ENCODE data around the gene RALGPS1.

The RALGPS1 gene

DNA sequence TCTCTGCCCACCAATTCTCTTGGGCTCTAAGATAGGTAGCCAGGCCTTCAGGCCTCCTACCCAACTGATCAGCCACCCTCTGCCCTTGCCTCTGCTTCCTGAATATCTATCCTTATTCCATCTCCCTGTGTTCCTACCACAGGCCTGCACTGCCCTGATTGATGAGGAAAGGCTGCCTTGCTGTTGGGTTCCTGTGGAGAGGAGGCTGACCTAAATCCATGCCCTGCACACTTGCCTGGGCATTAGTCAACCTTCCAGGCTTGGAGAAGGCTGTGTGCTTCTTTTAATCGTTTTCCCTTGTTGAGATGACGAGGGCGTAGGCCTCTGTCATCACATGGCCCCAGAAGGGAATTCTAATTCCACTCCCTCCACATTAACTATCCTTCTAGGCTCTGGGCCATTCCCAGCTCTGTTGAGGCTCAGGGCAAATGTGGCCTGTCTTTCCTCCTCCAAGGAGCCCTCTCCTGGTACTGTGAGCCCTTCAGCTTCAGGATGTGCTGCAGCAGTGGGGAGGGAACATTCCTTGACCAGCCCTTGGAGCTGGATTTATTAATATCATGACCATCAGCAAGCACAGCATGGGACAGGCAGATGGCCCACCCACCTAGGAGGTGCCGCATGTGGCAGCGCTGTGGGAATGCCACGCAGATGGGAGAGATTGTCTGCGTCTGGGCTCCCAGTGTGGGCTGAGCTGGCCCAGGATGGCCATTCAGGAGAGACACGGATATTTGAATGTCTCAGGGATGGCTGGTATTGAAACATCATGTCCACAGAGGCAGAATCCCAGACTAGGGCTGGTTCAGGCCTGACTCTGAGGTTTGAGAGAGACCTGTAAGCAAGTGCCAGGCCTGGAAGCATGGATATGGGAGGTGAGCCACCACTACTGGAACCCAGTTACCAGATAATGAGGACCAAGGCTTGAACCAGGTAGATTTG lies 166.9 kb downstream of the RALGPS1 start:
- no peak for DNase-seq (ENCODE audit: low read depth)

DNA sequence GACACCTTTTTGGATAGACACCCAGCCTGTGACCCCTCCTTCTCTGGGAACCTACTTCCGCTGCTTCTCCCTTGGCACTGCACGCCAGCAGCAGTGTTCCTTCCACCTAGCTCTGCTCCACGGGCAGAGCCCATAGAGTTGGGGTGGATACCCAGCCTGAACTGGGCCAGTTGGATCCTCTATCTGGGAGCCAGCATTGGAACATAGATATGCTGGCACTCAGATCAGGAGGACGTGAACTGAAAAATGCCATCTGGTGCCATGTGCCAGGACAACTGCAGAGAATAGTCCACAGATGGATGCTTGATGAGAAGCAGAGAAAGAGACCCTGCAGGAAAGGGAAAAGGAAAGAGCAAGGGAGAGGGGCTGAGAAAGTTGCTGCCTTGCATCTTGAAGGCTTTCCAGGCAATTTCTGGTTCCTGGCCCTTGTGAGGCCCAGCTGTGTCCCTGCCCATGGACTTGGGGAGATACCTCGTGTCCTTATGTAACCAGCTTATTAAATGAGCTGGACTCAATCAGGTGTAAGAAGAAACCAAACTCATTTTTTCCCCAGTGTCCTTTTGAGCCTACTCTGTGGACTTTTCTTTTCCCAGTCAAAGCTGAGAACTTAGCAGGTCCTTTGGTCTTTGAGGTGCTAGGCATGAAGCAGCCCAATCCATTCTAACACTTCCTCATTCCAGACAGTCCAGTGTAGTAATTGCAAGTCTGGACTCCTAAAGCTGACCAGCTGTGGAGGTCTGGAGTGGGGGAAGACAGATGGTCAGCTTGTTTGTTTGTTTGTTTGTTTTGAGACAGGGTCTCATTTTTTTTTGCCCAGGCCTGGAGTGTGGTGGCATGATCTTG lies 168.8 kb downstream of the RALGPS1 start:
- DNase-seq (ENCODE audit: low read depth), result no peak

DNA sequence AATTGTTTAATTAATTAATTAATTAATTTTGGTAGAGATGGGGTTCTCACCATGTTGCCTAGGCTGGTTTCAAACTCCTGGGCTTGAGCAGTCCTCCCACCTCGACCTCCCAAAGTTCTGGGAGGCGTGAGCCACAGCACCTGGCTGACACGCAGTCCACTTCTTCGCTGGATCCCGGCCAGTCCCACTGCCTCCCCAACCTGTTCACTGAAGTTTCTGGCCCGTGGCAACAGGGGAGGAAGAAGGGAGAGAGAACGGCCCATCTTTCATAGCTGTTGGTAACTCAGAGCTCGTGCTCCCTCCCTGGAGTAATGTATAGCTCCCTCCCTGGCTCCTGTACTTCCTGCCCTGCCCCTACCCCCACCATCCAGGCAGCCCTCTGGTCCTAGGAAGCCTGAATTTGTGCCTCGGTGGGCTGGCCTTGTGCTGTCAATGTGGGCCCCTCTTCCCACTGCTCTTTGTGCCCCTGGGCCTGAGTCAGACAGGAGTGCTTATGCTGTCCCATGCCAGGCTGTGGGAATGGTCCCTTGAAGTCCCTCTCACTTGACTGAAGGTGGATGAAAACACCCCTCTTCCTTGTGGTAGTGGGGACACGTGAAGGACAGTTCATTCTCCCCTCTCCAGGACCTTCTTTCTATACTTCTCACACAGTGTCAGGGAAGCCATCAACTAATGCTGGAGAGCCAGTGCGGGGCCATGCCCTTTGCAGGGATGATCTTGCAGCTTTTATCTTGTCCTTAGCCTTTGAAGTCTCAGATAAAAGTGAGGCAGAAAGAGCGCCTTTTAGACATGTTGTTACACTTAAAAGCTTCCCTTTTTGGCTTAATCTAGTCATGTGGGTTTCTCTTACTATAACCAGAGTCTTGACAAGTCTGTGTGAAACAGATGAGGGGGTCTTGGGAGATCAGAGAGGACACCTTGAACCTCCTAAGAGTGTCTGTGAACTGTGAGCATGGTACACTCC lies 169.8 kb downstream of the RALGPS1 start:
- DNase-seq (ENCODE audit: low read depth), result no peak

DNA sequence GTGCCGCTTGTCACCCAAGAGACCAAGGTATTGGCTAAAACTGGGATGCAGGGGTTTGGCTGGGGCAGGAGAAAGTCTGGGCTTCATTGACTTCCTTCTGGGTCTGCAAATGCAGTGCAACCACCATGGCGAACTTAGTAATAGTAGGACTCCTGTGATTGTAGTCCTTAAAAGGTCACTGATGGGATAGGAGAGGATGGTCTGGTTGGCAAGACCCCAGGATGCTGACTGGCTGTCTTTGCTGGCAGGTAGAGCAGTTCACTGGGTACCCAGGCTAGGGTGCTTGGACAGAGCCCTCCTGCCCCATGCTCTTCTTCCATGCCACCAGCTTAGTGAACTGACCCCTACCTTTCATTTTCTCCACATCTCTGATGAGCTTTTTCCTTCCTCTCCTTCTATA lies 170.6 kb downstream of the RALGPS1 start:
- no peak for DNase-seq (ENCODE audit: low read depth)

DNA sequence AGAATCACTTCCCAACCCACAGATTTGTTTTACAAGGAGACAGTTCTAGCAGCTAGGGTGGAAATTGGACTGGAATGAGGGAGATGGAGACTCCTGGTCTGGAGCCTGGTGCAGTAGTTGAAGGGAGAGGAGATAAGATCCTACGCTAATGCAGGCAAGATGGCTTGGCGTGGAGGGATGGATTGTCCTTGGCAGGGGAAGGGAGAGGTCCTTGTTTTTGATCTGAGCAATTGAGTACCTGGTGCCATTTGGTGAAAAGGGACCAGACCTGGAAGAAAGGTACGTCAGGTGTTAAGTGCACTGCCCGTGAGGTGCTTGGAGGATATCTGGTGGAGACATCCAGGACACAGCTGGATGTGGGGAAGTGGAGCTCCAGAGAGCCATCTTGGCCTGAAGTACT lies 172.2 kb downstream of the RALGPS1 start:
- DNase-seq (ENCODE audit: low read depth), result no peak

DNA sequence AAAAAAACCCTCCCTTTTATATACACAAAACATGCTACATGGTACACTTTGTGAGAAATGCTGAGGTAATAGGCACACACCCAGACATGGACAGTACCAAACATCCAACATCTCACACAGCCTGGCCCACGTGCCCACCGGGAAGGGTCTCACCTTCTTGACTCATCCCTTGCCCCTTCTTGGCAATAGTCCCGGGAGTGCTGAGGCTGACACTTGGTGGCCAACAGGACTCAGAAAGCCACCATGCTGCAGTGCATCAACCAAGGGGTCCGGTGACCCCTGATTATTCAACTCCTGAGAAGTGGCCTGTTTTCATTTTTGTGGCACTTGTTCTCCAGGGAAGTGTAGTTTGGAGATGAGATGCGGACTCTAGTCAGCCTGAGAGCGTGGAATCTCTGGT lies 172.8 kb downstream of the RALGPS1 start:
- DNase-seq (ENCODE audit: low read depth), result no peak

DNA sequence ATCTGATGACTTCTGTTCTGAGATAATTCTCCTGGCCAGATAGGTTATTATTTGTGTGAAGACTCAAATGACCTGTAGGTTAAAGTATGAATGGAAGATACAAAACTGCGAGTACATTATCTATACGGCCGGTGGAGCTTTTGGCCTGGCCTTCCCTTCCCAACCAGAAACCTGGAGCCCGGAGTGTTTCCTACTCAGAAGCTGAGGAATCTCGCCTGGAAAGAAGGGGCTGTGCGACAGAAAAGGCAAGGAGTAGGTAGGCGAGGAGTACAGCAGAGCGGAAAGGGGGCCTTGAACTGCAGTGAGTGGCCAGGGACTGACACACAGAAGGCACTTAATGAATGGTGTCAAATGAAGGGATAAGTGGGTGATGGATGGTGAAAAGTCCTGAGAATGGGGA lies 173.3 kb downstream of the RALGPS1 start:
- DNase-seq (ENCODE audit: low read depth), result no peak

DNA sequence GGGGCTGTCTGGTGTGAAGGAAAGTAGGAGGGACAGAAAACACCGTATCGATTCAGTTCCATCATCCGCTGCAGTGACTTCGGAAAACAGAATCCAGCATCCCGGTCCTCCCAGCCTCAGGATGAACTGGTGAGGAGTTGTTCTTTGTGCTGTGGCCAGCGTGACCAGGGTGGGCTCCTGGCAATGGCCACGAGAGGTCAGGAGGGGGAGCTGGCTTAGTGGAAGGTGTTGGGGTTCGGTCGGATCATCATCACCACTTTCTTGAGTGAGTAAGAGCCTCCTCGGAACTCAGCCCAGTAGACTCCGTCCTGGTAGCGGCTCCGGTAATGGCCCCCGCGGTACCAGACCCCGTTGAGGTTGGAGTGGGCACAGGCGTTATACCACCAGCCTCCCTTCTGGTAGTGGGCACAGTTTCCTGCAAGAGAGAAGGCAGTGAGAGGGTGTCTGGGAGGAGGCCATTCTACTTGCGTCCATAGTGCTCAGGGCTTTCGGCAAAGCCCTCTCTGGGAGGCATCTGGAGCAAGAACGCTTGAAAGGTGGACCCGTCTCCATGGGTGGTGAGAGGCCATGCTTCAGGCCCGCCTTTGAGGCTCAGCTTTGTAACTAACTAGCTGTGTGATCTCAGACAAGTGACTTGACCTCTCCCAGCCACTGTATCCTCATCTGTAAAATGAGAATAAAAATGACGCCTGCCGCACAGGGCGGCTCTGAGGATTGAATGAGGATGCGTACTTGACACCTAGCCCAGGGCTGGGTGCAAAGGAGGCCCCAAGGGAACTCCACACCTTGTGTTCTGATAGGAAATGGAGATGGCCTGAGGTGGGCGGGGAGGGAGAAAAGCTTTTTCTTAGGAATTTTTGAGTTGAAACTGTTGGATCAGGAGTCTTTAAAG lies 174.4 kb downstream of the RALGPS1 start:
- no peak for DNase-seq (ENCODE audit: low read depth)

DNA sequence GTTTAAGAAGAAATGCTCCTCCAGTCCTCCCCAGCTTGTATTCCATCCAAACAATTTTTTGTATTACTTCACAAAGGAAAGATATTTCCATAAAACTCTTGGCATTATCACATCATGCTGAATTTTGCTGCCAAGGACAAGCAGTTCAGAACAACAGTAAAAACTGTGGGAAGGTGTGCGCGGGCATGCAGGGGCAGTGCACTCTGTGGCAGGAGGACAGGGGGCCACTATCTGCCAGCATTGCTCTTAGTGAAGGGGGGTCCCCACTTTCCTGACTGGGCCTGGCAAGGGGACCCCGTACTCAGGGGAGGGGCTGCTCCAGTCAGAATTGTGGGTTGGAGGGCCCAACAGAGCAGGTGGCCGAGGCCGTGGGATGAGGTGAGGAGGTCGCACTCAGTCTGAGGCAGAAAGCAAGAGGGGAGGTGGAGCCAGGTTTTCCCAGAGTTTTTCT lies 175.1 kb downstream of the RALGPS1 start:
- no peak for DNase-seq (ENCODE audit: low read depth)

DNA sequence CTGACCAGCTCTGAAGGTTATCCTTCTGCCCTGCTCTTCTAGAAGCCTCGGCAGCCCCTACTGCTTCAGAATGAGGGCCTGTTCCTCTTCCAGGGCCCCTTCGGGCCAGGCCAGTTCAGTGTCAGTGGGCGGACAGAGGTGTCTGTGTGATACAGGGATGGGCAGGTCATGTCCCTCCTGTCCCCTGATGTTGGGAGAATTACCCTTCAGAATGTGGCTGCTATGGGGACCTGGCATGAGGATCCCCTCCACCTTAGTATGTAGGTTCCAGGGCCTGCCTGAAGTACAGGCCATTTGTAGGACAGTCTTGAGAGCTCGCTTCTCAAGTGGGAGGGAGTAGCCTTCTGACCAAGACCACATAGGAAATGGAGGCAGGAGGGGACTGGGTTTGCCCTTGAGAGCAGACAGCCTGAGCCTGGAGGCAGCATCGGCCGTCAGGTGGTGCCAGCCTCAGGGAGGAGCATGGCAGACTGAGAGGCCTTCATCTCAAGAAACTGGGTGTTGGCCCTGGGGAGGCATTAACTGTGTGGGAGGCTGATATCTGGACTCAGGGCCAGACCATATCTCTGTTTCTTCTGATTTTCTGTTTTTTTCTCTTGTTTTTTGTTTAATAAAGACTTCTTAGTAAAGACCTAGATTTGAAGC lies 175.9 kb downstream of the RALGPS1 start:
- no peak for DNase-seq (ENCODE audit: low read depth)

DNA sequence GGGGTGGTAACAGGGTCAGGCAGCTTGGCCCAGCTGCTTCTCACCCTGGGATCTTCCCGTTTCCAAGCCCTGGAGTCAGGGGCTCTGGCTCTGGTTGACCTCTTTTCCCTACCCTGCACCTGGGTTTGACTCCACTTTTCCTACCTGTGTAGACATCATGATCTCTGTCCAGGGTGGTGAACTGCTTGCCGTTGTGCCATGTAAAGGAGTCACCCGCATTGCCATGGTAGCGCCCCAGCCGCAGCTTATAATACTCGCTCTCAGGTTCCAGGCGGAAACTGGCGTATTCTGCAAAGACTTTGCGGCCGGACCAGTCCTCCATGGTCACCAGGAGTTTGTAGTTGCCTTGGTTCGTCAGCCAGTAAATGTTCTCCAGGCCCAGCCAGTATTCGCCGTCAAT lies 176.9 kb downstream of the RALGPS1 start:
- no peak for DNase-seq (ENCODE audit: low read depth)

DNA sequence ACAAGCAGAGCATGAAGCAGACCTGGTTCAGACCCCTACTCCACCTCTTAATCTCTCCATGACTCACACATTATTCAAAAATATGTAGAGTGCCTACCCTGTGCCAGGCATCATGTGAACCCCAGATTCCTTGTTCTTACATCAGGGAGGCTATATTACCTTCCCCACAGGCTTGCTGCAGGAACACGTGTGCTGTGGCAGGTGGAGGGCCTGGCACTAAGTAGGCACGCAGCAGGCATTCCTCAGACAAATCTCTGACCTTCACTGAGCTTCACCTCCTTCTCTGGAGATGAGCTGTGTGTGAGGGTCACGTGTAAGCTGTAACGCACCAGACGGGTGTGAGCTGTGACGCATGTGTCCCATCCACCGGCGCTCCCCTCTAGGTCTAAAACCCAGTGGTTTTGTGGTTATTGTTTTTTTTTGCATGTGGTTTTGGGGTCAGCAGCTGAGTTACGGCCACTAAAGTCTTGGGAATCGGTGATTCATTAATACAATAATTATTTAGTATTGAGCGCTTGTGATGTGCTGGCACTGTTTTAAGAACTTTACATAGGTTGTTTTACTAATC lies 177.5 kb downstream of the RALGPS1 start:
- no peak for DNase-seq (ENCODE audit: low read depth)

DNA sequence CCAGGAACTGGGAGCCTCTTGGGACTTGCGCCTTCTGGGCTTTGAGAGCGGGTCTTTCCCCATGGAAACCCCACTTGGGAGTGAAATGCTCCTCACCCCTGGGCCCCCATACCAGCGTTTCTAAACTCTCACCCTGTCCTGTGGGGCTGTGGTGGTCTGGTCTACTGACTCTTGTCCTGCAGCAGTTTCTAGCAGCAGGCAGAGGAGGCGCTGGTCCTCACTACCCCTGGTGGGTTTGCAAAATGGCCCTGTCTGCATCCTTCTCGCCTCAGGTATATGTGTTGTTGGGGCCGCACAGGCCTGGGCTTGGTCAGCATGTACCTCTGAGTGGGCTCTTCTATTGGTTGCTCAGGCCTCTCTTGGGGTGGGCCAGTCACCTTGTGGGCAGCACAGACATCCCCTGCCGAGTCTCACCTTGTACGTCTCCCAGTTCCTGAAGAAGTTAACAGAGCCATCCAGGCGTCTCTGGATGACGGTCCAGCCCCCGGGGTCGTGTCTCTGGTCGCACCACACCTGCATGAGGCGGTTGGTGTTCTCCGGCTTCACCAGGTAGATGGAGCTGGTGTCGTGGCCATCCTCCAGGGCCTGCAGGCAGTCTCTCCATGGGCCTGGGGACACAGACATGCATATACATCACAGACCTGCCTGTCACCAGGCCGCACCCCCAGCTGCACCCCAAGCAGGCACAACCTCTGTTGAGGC lies 178.9 kb downstream of the RALGPS1 start:
- no peak for DNase-seq (ENCODE audit: low read depth)

DNA sequence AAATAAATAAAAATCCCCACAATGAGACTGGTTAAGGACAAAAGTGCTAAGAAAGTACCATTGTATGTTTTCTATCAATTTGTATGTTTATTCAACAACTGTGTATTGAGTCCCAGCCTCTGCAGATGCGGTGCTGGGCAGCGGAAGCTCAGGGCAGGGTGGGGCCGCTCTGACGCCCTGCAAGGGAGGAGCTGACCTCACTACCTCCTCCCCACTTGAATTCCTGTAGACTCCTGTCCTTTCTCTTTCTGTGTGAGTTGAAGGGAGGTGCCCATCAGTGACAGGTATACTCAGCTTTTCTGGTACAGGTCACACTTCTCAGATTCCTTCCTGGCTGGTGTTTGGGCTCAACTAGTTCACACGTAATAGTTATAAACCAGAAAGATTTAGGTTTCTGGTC lies 180.8 kb downstream of the RALGPS1 start:
- no peak for DNase-seq (ENCODE audit: low read depth)

DNA sequence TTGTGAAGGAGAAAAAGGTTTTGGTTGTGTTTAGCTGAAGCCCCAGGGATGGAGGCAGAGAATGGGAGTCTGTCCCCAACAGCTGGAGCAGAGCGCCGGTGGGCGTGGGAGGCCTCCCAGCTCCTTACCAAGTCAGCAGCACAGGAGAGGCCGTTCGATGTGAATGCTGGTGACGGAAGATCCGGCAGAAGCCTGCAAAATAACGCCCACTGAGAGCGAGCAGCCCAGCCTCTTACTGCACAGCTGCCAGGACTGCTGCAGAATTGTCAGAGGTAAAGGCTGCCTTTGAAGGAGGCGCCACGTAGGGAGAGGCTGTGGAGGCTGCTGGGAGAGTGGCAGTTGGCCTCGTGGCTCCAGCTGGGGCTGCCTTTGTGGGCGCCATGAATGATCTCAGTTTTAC lies 181.6 kb downstream of the RALGPS1 start:
- no peak for DNase-seq (ENCODE audit: low read depth)

DNA sequence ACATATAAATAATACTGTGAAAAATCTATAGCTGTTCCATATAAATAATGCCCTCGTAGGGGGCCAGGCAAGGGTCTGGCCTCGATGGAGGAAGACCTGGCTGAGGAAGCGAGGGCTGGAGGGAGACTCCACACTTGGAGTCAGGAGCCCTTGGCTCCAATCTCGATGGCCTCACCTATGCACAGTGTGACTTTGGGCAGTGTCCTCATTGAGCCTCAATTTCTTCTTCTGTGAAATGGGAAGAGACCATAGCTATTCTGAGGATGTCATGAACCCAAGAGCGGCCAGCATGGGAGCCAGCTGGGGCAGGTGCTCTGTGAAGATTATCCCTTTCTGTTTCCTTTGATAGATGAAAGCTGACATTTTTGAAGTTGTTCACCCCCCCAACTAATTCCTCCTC lies 183.1 kb downstream of the RALGPS1 start:
- no peak for DNase-seq (ENCODE audit: low read depth)

DNA sequence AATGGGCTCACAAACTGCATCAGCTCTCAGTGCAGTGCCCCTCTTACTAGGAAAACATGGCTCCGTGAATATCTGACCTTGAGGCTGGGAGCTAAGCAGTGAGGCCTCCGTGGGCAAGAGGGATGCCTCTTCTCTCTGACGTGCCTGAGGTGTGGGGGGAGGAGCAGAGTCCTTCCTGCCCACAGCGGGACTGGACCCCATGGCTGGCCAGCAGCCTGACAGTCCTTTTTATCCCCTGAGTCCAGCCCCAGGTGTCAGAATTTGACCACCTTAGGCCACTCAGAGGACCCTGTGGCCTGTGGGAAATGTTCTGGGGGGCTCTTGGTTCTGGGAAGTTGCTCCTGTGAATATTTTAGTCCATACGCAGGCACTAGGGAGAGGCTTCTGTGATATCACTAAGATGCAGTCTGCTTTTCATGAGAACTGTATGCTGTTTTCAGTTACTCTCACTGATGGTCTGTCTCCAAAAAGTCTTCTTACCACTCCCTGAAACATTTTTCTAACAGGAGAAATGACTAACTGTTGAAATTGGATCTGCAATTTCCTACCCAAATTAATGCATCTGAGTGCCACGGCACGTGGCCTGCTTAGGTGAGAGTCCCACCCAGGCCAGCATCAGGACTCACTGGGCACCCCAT lies 184.5 kb downstream of the RALGPS1 start:
- DNase-seq (ENCODE audit: low read depth), result no peak

DNA sequence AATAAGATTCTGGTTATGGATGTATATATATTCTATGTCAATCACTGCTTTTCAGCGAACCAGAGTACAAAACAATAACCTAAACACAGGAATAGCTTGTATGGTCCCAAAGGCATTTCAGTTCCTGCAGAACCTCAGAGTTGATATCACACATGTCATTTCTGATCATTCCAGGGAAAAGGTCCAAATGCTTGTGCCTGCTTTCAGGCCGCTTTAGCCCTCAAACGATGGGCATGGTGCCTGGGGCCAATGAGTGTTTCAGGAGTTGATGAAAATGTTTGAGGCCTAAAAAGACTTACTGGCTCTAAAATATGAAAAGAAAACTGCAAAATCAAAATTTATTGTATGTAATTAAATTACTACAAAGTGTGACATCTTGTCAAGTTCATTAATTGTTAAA lies 185.1 kb downstream of the RALGPS1 start:
- no peak for DNase-seq (ENCODE audit: low read depth)

DNA sequence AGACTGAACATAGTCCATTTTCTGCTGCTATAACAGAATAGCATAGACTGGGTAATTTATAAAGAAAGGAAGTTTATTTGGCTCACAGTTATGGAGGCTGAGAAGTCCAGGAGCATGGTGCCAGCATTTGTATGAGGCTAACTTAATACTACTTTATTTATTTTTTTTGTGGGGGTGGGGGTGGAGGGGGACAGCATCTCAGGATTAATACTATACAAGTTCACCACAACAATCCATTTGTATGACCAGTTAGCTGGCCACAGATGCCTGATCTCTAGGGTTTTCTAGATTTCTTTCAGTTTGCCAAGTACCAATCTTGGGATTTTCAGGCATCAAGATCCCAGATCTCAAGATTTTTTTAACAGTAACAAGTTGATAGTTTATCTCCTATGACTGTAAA lies 187.6 kb downstream of the RALGPS1 start:
- no peak for DNase-seq (ENCODE audit: low read depth)

All from activated T-cell treated with anti-CD3 and anti-CD28 coated beads for 24 hours (primary cell).